ENCODE measurements around the gene SLC19A1.

SLC19A1 gene

DNA sequence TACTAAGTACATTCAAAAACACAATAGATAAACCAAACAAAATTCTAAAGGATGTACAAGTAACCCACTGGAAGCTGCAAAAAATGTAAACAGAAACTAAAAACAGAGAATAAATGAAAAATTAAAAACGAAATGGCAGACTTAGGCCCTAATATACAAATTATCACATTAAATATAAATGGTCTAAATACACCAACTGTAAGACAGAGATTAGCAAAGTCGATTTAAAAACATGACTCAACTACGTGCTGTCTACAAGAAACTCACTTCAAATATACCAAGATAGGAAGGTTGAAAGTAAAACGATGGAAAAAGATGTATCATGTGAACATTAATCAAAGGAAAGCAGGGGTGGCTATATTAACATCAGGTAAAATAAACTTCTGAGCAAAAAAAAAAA, 23.1 kb downstream of the SLC19A1 start:
- Histone ChIP-seq H3K36me3 (peaks cover 5 to 14% (median 7%) of the 10 kb centered on the region in 3 donors), H3K4me1 (peaks cover 0 to 5% (median 0%) of the 10 kb centered on the region in 4 donors), H3K4me3 (no peak overlapping the region), H3K27me3 (no peaks in the 10 kb centered on the region), H3K27ac (no peak overlapping the region), H3K9me3 (peaks cover 0 to 35% (median 29%) of the 10 kb centered on the region in 3 donors)
- DNase-seq, result no peak
- intact Hi-C loops (cut with DNase I; ENCODE audit: low total_unique reads), result no loop called here
- TF ChIP-seq, protein P1, sequence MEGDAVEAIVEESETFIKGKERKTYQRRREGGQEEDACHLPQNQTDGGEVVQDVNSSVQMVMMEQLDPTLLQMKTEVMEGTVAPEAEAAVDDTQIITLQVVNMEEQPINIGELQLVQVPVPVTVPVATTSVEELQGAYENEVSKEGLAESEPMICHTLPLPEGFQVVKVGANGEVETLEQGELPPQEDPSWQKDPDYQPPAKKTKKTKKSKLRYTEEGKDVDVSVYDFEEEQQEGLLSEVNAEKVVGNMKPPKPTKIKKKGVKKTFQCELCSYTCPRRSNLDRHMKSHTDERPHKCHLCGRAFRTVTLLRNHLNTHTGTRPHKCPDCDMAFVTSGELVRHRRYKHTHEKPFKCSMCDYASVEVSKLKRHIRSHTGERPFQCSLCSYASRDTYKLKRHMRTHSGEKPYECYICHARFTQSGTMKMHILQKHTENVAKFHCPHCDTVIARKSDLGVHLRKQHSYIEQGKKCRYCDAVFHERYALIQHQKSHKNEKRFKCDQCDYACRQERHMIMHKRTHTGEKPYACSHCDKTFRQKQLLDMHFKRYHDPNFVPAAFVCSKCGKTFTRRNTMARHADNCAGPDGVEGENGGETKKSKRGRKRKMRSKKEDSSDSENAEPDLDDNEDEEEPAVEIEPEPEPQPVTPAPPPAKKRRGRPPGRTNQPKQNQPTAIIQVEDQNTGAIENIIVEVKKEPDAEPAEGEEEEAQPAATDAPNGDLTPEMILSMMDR (IDR thresholded peaks at IDR 0.05), result no peak

DNA sequence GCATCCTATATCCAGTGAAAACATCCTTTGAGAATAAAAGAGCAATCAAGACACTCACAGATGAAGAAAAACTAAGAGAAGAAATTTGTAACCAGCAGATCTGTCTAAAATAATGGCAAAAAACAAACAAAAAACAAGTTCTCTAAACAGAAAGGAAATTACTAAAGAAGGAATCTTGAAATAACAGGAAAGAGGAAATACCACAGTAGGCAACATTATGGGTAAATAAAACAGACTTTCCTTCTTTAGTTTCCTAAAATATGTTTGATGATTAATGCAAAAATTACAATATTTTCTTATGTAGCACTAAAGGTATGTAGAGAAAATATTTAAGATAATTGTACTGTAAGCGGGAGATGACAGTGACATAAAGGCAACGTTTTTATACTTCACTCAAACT, 23.5 kb downstream of the SLC19A1 start:
- intact Hi-C loops (cut with DNase I; ENCODE audit: low total_unique reads), result no loop called here

DNA sequence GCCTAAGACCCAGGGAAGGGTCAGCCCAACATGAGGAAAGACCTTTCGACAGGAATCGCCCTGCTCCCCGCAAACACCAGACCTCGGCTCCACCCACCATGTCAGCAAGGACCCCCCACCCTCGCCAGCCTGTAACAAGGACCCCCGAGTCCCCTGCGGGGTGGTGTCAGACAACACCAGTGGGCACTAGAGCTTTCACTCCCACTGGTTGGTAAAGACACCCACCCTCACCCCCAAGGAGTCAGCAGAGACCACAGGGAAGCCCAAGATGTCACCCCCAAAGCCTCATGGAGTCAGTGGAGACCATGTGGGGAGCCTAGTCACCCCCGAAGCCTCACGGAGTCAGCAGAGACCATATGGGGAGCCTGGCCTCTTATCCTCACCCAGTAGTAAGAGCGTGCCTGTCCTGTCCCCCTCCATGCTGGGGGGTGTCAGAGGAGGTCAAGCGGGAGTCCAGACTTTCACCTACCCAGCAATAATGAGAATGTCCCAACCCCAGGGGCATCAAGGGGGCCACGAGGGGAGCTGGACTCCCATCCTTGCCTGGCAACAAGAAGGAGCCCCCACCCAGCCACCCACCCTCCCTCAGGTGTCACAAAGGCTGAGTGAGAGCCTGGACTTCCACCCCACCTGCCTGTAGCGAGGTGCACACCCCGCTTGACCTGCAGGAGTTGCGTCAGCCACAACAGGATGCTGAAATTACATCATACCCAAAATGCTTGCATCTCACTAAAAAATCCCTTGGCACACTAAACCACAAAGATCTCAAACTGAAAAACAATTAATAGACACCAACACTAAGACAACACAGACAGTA, 24.8 kb downstream of the SLC19A1 start:
- peak in 1 of 2 donors; percentile 62 for DNase-seq
- H3K9me3 ChIP-seq, result peaks cover 0 to 35% (median 26%) of the 10 kb centered on the region in 3 donors
- intact Hi-C loops (cut with DNase I; ENCODE audit: low total_unique reads), result no loop called here

More for the DNA sequence above, 23.5 kb downstream of the SLC19A1 start:
- H3K27me3 ChIP-seq, result no peaks in the 10 kb centered on the region
- peaks cover 5 to 14% (median 11%) of the 10 kb centered on the region in 3 donors for H3K36me3 ChIP-seq
- peaks cover 0 to 9% (median 0%) of the 10 kb centered on the region in 4 donors for H3K4me1 ChIP-seq
- DNase-seq, result no peak
- H3K27ac ChIP-seq, result no peak overlapping the region
- H3K9me3 ChIP-seq, result peaks cover 0 to 35% (median 29%) of the 10 kb centered on the region in 3 donors
- no peak overlapping the region for H3K4me3 ChIP-seq
- TF ChIP-seq, protein P1 (IDR thresholded peaks at IDR 0.05), result no peak

DNA sequence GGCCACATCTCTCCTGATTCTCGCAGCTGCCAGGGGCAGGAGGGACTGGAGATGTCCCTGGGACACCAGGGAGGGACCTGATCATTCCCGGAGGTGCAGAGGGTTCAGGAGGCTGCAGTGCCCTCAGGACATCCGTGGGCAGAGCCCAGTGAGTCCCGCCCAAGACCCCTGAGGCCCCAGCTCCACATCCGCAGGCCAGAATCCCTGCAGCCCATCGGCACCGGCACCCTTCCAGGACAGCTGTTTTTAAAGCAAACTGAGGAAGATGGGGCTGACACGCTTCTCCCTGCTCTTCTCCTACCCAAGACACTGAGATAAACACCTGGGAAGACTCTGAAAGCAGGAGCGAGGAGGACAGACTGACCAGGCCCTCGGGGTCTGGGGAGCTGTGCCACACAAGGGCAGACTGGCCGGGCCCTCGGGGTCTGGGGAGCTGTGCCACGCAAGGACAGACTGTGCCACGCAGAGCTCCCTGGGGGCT, 25.5 kb downstream of the SLC19A1 start:
- Histone ChIP-seq H3K36me3 (peaks cover 15 to 27% (median 19%) of the 10 kb centered on the region in 3 donors), H3K9me3 (peaks cover 0 to 34% (median 20%) of the 10 kb centered on the region in 3 donors), H3K27me3 (no peaks in the 10 kb centered on the region), H3K4me1 (peaks cover 0 to 17% (median 0%) of the 10 kb centered on the region in 4 donors), H3K4me3 (no peak overlapping the region), H3K27ac (no peak overlapping the region)
- intact Hi-C loops (cut with DNase I; ENCODE audit: low total_unique reads), result no loop called here
- TF ChIP-seq, protein P1 (IDR thresholded peaks at IDR 0.05), result no peak
- peak in 1 of 2 donors; percentile 61 for DNase-seq

More for the DNA sequence above, 24.8 kb downstream of the SLC19A1 start:
- H3K27me3 ChIP-seq, result no peaks in the 10 kb centered on the region
- no peak overlapping the region for H3K27ac ChIP-seq
- H3K36me3 ChIP-seq, result peaks cover 12 to 24% (median 15%) of the 10 kb centered on the region in 3 donors
- TF ChIP-seq, protein P1 (IDR thresholded peaks at IDR 0.05), result no peak
- H3K4me1 ChIP-seq, result peaks cover 0 to 17% (median 0%) of the 10 kb centered on the region in 4 donors
- H3K4me3 ChIP-seq, result no peak overlapping the region

DNA sequence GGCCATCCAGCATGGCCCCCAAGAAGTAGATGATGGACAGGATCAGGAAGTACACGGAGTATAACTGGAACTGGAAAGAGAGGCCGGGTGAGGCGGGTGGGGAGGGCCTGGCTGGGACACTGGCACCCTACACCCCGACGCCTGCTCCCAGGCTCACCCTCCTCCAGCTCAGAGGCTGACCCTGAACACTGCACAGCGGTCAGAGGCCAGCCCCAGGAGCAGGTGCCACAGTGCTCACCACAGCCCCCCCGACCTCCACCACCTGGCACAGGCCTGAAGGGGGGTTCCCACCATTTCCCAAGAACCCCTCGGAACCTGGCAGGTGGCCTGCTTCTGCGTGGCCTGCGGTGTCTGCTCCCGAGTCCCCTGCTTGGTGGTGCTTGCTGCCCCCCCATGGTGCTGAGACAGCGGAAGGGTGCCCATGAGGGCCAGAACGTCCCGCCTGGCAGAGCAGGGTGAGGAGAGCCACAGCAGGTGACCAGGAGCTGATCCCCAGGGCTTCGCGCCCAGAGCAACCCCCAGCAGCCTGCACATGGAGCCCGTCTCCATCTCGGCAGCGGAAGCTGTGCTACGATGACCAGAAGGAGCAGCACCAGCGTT, 26.1 kb downstream of the SLC19A1 start:
- intact Hi-C loops (cut with DNase I; ENCODE audit: low total_unique reads), result no loop called here
- peaks cover 0 to 17% (median 0%) of the 10 kb centered on the region in 4 donors for H3K4me1 ChIP-seq
- H3K27me3 ChIP-seq, result no peaks in the 10 kb centered on the region
- no peak overlapping the region for H3K27ac ChIP-seq
- DNase-seq, result peak in 1 of 2 donors; percentile 62
- TF ChIP-seq, protein P1 (IDR thresholded peaks at IDR 0.05), result no peak
- peaks cover 0 to 28% (median 20%) of the 10 kb centered on the region in 3 donors for H3K9me3 ChIP-seq
- H3K36me3 ChIP-seq, result peaks cover 21 to 32% (median 24%) of the 10 kb centered on the region in 3 donors
- H3K4me3 ChIP-seq, result no peak overlapping the region

All from tibial artery (tissue), 4 donors.